Activated naive CD8-positive, alpha-beta T cell treated with anti-CD3 and anti-CD28 coated beads for 36 hours (primary cell): Measurements from ENCODE around the gene LRIG1. TPM values are rescaled to one million over a fixed set of nuclear protein-coding genes. Genes with fewer than 3 reads are reported as not detected.
A peak's percentile ranks its signal among the peaks of the same experiment; 100 is the strongest.

Source experiments
- DNase-seq: peaks from one replicate; pipeline ENCODE4 v3.0.0; 2021
- H3K27ac Mint-ChIP-seq: one replicate; pipeline ENCODE4 v1.8.0; 2022; ENCODE audit warnings: mild to moderate bottlenecking, moderate library complexity, mixed read lengths
- H3K27me3 Mint-ChIP-seq: one replicate; pipeline ENCODE4 v1.8.0; 2022; ENCODE audit warnings: mild to moderate bottlenecking, mixed read lengths
- H3K36me3 Mint-ChIP-seq: one replicate; pipeline ENCODE4 v1.8.0; 2021; ENCODE audit warnings: mild to moderate bottlenecking, mixed read lengths
- H3K4me1 Mint-ChIP-seq: one replicate; pipeline ENCODE4 v1.8.0; 2021; ENCODE audit warnings: mixed read lengths
- H3K4me3 Mint-ChIP-seq: one replicate; pipeline ENCODE4 v1.8.0; 2022; ENCODE audit warnings: mild to moderate bottlenecking, moderate library complexity, mixed read lengths
- H3K9me3 Mint-ChIP-seq: one replicate; pipeline ENCODE4 v1.8.0; 2022; ENCODE audit warnings: mixed read lengths
- total RNA-seq, 2 experiments: library from RNA; stranded (reverse); gene quantifications; one replicate each; pipeline ENCODE4 v1.2.3, GENCODE V29; 2021

LRIG1 gene
- total RNA-seq, 2 experiments from 2014 or later, result 8.2 to 8.5 TPM

DNA sequence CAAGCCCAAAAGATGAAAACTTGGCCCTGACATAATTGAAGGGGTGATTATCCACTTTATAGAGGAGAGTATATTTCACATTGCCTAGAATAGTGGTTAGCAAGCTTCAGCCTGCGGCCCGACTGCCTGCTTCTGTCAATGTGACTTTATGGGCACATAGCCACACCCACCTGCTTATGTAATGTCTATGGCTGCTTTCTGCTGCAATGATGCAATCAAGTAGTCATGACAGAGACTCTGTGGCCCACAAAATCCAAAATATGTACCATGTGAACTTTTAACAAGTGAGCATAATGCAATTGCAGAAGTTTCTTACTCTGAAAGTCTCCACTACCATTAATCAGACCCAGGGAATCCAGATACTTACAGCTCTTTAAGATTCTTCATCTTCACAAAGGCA lies 103.1 kb downstream of the LRIG1 start:
- Mint-ChIP-seq H3K27me3 (no peaks in the 10 kb centered on the region), H3K4me1 (peaks cover 18% of the 10 kb centered on the region), H3K4me3 (no peak overlapping the region), H3K9me3 (no peaks in the 10 kb centered on the region), H3K27ac (no peak overlapping the region), H3K36me3 (peaks cover 10% of the 10 kb centered on the region)
- no peak for DNase-seq

DNA sequence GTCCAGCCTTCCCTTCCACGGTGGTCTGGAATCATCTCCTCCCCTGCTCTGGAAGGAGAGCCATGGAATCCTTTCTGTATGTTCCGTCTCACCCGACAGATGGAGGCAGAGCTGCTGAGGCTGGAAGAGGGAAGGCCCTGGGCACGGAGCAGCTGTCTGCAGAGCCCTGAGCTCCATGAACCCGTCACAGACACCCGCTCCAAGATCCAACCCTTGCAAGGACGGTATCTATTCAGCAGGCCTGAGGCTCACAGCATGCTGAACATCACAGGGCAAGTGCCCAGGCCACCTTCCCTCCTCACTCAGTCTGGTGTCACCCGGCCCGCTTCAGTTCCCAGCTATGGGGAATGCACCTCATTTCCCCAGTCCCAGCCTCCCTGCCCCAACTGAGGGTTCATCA lies 103.9 kb downstream of the LRIG1 start:
- no peak for DNase-seq
- Mint-ChIP-seq H3K27ac (peak overlapping the region; percentile 56), H3K4me3 (no peak overlapping the region), H3K4me1 (peaks cover 25% of the 10 kb centered on the region), H3K9me3 (peaks cover 2% of the 10 kb centered on the region), H3K36me3 (peaks cover 19% of the 10 kb centered on the region), H3K27me3 (no peaks in the 10 kb centered on the region)

DNA sequence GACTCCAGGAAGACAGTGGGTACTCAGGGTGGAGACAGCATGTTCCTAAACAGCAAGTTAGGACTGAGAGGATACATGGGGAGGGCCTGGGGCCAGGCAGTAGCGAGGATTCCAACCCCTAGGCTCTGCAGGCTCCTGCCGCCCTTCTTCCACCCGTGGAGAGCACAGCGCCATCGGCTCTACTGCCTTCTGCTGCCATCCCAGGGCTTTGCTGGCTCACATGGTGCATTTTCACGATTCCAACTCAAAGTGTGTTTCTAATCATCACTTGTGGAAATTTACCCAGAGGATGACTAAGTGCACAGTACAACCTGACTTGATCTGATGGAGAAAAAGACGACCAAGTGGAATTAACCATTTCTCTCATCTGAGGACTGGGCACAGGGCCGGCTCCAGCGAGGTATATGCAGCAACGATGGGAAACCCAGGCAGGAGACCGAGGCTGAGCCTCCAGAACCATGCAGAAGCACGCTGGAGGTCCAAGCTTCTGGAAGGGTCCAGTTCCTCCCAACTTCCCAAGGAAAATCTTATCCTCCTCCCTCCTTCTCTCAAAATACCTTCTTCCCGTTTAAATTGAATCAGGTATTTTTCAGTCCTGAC lies 104.6 kb downstream of the LRIG1 start:
- Mint-ChIP-seq H3K4me3 (no peak overlapping the region), H3K4me1 (peaks cover 26% of the 10 kb centered on the region), H3K9me3 (peaks cover 4% of the 10 kb centered on the region), H3K27me3 (no peaks in the 10 kb centered on the region), H3K36me3 (peaks cover 21% of the 10 kb centered on the region), H3K27ac (no peak overlapping the region)
- DNase-seq, result no peak

GRCh38 chr3:66395635-66396034 lies 105.2 kb downstream of the LRIG1 start:
- Mint-ChIP-seq H3K27me3 (no peaks in the 10 kb centered on the region), H3K9me3 (peaks cover 4% of the 10 kb centered on the region), H3K4me3 (no peak overlapping the region), H3K4me1 (peaks cover 28% of the 10 kb centered on the region), H3K27ac (no peak overlapping the region), H3K36me3 (peaks cover 21% of the 10 kb centered on the region)
- no peak for DNase-seq

DNA sequence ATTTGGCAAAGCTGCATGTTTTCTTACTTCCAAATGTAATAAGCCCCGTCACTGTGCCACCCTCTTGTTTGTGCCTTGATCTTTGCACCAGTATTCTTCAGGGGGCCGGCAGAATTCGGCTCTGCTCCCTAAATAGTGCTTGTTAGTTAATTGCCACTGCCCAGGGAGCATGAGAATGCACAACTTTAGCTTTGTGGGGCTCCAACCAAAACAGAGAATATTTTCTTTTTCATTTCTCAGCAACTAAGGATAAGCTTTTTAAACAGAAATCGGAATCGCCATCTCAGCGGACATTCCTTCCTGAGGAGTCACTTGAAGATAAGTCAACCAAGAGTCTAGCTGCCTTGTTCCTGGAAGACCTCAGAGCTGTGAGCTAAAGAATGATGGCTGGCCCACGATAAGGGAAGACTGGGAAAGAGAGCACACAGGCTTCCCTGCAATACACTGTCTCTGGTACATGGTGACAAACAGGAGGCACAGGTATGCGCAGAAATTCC lies 106.0 kb downstream of the LRIG1 start:
- H3K27me3 Mint-ChIP-seq, result no peaks in the 10 kb centered on the region
- no peak overlapping the region for H3K4me3 Mint-ChIP-seq
- peaks cover 30% of the 10 kb centered on the region for H3K4me1 Mint-ChIP-seq
- H3K9me3 Mint-ChIP-seq, result peaks cover 4% of the 10 kb centered on the region
- no peak overlapping the region for H3K27ac Mint-ChIP-seq
- DNase-seq, result no peak
- peaks cover 21% of the 10 kb centered on the region for H3K36me3 Mint-ChIP-seq

GRCh38 chr3:66394019-66394752 lies 106.6 kb downstream of the LRIG1 start:
- DNase-seq, result peak; percentile 25
- H3K27ac Mint-ChIP-seq, result peak overlapping the region; percentile 86
- peaks cover 30% of the 10 kb centered on the region for H3K4me1 Mint-ChIP-seq
- no peaks in the 10 kb centered on the region for H3K27me3 Mint-ChIP-seq
- H3K4me3 Mint-ChIP-seq, result peak overlapping the region; percentile 68
- peaks cover 8% of the 10 kb centered on the region for H3K9me3 Mint-ChIP-seq
- peaks cover 23% of the 10 kb centered on the region for H3K36me3 Mint-ChIP-seq

DNA sequence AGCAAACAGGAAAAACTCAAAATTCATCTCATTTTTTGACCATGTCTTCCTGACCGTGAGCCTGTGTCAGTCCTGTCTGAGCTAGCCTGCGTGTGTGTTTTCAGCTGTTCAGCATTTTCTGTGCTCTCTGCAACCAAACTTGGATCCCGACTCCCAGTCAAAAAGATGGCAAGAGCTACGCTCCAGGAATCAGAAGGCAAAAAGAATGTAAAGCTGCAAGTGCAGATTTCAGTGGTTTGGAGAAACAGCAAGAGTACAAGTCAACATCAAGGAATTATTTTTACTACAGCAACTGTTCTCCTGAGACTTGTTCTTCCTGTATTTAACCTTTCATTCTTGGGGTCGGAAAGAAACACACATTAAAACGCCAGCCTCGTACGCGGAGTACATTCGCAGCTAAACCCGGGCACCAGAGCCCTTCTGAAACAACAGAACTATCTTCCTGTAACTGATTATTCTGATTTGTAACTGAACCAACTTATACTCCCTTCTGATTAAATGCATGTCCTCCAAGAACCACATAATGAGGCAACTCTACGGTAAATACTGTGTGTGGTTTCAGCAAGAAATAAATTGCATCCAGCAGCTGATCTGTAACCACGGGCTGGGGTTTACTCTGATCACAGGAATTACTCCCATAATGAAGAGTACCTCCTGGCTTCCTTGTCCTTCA lies 107.4 kb downstream of the LRIG1 start:
- Mint-ChIP-seq H3K27ac (peak overlapping the region; percentile 86), H3K4me3 (peak overlapping the region; percentile 68), H3K27me3 (no peaks in the 10 kb centered on the region), H3K9me3 (peaks cover 10% of the 10 kb centered on the region), H3K36me3 (peaks cover 26% of the 10 kb centered on the region), H3K4me1 (peaks cover 30% of the 10 kb centered on the region)
- DNase-seq, result no peak

DNA sequence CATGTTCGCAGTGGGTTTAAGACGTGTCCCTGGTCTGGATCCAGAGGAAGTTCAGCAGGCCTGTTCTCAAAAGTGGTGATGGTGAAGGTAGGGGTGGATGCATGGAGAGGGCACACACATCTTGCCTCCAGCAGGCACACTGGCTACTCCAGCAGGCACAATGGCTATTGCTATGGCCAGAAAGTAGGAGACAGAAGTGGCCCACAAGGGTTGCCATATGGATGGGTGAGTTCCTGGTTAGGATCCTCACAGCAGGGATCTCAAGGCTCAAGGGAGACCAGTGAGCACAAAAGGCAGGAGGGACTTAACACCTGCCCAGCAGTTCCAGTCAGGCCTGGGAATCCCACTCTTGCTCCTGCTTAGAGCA lies 107.9 kb downstream of the LRIG1 start:
- H3K9me3 Mint-ChIP-seq, result peaks cover 15% of the 10 kb centered on the region
- DNase-seq, result no peak
- H3K27me3 Mint-ChIP-seq, result no peaks in the 10 kb centered on the region
- H3K4me3 Mint-ChIP-seq, result no peak overlapping the region
- H3K4me1 Mint-ChIP-seq, result peaks cover 30% of the 10 kb centered on the region
- H3K27ac Mint-ChIP-seq, result peak overlapping the region; percentile 60
- H3K36me3 Mint-ChIP-seq, result peaks cover 31% of the 10 kb centered on the region

GRCh38 chr3:66392512-66392911 lies 108.3 kb downstream of the LRIG1 start:
- DNase-seq, result no peak
- Mint-ChIP-seq H3K9me3 (peaks cover 15% of the 10 kb centered on the region), H3K36me3 (peaks cover 32% of the 10 kb centered on the region), H3K4me3 (no peak overlapping the region), H3K27me3 (no peaks in the 10 kb centered on the region), H3K4me1 (peaks cover 30% of the 10 kb centered on the region), H3K27ac (peak overlapping the region; percentile 60)

GRCh38 chr3:66390013-66390412 lies 110.8 kb downstream of the LRIG1 start:
- DNase-seq, result no peak
- H3K27me3 Mint-ChIP-seq, result no peaks in the 10 kb centered on the region
- H3K36me3 Mint-ChIP-seq, result peaks cover 51% of the 10 kb centered on the region
- H3K4me1 Mint-ChIP-seq, result peaks cover 35% of the 10 kb centered on the region
- H3K9me3 Mint-ChIP-seq, result peaks cover 26% of the 10 kb centered on the region
- no peak overlapping the region for H3K27ac Mint-ChIP-seq
- no peak overlapping the region for H3K4me3 Mint-ChIP-seq

DNA sequence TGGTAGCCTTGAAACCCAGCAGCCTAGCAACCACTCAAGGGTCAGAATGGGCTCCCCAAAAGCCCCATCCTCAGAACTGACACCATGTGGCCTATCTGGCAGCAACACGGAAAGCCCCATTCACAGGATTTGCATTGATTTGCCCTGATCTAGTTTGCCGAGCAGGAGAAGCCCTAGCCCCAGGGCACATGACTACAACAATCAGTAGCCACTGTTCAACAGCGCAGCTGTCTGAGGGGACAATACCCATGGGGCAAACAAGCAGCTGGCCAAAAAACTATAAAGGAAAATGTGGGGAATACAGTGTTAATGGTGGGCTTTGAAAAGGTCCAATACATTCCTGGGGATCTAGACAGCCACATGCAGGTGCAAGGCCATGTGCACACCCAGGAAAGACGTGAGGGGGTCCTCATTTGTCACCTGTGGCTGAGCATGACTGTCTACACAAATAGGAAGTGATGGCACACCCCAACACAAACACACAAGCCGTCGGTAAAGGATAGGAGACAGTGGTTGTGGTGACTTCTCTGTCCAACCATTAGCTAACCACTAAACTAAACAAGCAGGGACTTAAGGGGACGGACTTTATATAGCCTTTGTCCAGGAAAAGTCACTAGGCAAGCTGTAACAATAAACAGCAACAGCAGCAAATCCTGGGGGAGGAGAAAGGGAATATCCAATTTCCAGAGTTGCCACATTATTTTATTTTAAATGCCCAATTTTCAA lies 113.7 kb downstream of the LRIG1 start:
- no peak for DNase-seq
- Mint-ChIP-seq H3K9me3 (peaks cover 28% of the 10 kb centered on the region), H3K36me3 (peaks cover 69% of the 10 kb centered on the region), H3K27ac (no peak overlapping the region), H3K27me3 (no peaks in the 10 kb centered on the region), H3K4me1 (peaks cover 12% of the 10 kb centered on the region), H3K4me3 (no peak overlapping the region)

DNA sequence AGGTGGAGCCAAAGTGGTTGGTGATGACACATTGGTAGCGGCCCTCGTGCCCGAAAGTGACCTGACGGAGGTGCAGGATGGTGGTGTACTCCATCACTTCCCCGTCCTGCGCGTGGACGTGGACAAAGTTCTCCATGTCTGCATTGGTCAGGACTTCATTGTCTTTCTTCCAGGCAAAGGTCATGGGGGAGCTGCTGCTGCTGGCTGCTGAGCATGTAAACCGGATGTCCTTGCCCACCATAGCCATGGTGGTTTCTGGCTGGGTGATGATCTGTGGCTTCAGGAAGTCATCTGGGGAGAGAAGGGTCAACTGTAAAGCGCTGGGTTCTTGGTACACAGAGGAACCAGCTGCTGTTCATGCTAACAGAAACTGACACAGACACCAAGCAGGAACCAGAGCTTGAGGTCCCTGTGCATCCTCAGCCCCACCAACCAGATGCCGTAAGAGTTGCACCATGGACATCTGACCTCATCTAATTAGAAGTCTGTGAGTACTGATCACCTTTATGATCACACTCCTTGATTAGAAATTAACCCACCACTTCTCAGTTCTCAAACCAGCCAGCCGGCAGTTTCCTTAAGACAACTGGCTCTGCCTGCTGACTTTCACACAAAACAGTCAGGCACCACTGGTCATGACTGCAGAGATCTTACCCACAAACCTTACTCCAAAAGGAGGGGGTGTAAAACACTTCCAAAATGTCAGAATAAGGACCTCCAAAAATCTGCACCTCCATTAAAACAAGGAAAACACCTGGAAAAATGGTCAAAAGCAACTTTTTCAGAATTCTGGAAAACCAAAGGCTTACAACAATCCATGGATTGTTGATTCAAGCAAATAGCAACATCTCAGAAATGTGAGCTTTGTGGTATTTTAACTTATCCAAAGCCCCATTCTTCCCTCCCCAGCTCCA lies 114.6 kb downstream of the LRIG1 start:
- no peak overlapping the region for H3K4me3 Mint-ChIP-seq
- peaks cover 24% of the 10 kb centered on the region for H3K9me3 Mint-ChIP-seq
- H3K27me3 Mint-ChIP-seq, result no peaks in the 10 kb centered on the region
- no peak for DNase-seq
- peaks cover 9% of the 10 kb centered on the region for H3K4me1 Mint-ChIP-seq
- no peak overlapping the region for H3K27ac Mint-ChIP-seq
- peaks cover 72% of the 10 kb centered on the region for H3K36me3 Mint-ChIP-seq

GRCh38 chr3:66385066-66385465 lies 115.8 kb downstream of the LRIG1 start:
- H3K4me3 Mint-ChIP-seq, result no peak overlapping the region
- no peaks in the 10 kb centered on the region for H3K27me3 Mint-ChIP-seq
- no peak for DNase-seq
- H3K9me3 Mint-ChIP-seq, result peaks cover 24% of the 10 kb centered on the region
- peaks cover 83% of the 10 kb centered on the region for H3K36me3 Mint-ChIP-seq
- H3K4me1 Mint-ChIP-seq, result peaks cover 7% of the 10 kb centered on the region
- H3K27ac Mint-ChIP-seq, result no peak overlapping the region
